Measurements from ENCODE around the gene PPP6R2.
"Not testable (repeated sequence)": the region's sequence is repeated elsewhere in the genome, so short reads cannot be mapped to it uniquely, and the experiment has no call there.

The PPP6R2 gene

DNA sequence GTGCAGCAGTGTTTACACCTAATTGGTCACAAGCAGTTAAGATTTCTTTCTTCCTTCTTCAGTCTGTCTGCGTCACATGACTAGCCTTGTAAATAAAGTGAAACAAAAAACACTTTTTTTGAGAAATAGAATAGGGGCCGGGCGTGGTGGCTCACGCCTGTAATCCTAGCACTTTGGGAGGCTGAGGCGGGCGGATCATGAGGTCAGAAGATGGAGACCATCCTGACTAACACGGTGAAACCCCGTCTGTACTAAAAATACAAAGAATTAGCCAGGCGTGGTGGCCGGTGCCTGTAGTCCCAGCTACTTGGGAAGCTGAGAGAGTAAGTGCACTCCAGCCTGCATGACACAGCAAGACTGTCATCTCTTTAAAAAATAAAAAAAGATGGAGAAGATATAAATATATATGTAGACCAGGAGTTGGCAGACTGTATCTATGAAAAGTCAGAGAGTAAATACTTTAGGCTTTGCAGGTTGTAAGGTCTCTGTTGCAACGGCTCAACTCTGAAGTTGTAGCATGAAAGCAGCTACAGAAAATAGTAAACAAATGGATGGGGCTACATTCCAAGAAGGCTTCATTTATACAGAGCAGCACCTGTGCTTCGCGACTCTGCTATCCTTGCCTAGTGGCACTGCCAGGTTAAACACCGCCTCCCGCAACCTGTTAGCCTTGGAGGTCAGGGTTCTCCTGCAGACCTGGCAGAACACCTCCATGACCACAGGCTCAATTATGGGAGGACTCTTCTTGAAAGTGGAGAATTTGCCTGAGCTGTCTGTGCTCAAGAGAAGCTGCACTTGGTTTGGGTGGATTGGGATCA, 55.9 kb downstream of the PPP6R2 start:
- DNase-seq (ENCODE audit: low spot score), result no peak

DNA sequence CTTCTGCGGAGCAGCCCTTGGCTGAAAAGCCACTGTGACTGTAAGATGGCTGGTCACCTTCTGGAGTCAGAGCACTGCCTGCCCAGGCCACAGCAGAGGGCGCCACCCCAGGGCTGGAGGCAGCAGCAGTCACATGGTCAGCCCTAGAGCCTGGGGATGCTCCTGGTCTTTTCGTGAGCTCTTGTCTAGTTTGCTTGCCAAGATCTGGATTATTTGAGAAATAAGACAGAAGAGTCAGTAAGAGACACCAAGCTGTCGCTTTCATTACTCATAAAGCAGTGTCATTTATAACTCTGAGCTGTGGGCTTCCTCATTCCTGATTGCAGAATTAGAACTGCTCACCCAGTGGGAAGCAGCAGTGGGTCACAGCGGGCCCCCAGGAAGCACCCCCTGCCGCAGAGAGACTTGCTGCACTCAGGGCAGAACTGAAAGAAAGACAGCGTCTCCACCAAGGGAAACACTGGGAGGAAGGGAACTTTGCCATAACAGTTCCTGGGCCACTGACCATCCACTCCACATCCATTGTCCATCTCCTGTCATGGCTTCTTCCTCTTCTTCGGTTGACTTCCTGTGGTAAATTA, 56.7 kb downstream of the PPP6R2 start:
- DNase-seq (ENCODE audit: low spot score), result peak; percentile 86

DNA sequence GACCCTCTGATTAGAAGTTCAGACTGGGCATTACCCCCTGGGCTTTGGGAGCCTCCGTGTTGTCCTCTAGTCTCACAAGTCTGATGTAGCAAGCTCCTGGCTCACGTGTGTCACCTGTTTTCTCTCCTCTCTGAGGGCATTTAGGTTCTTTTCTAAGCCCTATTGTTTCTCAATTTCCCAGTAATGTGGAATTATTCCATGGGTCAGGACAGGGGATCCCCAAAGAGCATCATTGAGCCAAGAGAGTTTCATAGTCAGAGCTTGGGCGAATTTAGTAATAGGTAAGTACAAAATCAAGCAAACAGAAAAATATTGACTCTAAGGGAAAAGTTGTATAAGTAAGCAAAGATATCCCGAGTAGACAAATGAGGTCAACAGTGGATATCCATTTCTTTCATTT, 57.3 kb downstream of the PPP6R2 start:
- DNase-seq (ENCODE audit: low spot score), result no peak

DNA sequence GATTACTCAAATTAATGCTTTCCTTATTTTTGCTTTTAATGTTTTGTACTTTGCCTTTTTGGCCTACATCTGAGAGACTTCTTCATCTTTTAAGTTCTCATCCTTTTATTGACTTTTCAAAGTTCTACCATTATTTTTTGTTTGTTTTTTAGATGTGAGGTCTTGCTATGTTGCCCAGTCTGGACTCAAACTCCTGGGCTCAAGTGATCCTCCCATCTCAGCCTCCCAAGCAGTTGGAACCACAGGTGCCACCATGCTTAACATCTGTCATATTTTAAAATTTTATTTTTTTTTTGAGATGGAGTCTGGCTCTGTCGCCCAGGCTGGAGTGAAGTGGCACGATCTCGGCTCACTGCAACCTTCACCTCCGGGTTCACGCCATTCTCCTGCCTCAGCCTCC, 57.8 kb downstream of the PPP6R2 start:
- no peak for DNase-seq (ENCODE audit: low spot score)

DNA sequence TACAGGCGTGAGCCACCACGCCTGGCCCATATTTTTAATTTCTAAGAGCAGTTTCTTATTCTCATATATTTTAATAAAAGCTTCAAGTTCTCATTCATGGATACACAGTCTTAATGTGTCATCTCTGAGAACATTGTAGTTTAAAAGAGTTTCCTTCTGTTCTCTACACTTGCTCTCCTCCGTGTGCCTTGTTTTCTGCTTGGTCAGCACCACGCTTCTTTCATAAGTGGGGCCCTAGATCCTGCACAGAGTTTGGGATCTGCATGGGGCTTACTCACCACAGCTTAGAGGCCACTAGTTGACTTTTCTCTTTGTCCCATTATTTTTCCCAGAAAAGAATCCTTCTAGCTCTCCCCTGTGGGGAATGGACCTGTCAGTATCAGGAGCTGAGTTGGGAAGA, 58.8 kb downstream of the PPP6R2 start:
- DNase-seq (ENCODE audit: low spot score), result no peak

DNA sequence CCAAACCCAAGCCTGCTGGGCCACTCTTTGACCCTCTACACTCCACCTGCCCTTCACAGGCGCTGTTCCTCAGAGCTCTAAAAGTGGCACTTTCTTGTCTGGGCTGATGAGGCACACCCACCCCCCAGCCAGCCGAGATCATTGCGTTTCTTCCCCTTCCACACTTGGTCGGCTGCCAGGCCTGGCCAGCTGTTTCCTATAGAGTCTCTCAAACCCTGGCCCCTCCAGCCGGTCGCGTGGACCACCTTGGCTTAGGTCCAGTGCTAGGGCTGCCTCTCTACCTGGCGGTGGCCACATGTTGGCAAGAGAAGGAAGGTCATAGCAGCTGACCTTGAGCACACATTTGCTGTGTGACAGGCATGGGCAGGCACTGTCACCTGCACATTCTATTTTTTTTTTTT, 60.6 kb downstream of the PPP6R2 start:
- DNase-seq (ENCODE audit: low spot score), result no peak

DNA sequence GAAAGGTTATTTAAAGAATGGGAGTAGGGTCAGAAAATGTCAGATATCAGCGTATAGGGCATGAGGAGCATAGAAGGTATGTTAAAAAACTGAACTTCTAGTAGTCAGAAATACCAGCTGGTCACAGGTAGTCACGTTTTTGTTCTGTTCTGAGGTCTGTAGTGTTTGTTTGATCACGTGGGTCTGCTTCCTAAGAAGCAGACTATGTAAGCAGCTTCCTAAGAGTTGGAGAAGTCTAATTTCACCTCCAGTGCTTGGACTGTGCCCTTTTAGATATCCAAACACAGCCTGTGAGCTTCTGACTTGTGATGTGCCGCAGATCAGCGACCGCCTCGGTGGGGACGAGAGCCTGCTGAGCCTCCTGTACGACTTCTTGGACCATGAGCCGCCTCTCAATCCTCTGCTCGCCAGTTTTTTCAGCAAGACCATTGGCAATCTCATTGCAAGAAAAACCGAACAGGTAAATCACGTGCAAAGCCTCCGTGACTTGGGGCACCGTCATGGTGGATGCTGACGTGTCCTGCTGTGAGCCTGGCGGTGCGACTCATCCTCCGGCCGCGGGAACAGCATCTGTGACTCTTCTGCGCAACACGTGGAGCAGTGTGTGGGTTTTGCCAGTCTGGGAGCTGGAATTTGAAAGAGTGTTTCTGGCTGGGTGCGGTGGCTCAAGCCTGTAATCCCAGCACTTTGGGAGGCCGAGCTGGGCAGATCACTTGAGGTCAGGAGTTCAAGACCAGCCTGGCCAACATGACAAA, 63.5 kb downstream of the PPP6R2 start:
- no peak for DNase-seq (ENCODE audit: low spot score)

DNA sequence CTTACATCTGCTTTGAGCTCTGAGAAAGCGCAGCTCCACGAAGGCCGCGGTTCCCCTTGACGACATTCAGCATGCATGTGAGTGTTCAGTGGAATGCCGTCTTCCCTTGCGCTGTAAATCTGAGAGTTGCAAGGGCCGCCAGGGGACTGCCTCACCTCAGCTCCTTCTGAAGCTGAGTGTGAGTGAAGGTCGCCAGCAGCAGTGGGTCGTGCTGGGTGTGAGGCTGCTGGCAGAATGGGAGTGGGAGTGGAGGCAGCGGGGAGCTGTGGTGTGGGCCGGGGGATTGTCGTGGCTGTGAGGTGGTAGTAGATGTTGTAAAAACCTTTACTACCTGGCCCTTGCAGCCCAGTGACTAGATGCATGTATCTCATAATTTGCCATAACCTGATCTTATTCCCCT, 65.2 kb downstream of the PPP6R2 start:
- DNase-seq (ENCODE audit: low spot score), result no peak

DNA sequence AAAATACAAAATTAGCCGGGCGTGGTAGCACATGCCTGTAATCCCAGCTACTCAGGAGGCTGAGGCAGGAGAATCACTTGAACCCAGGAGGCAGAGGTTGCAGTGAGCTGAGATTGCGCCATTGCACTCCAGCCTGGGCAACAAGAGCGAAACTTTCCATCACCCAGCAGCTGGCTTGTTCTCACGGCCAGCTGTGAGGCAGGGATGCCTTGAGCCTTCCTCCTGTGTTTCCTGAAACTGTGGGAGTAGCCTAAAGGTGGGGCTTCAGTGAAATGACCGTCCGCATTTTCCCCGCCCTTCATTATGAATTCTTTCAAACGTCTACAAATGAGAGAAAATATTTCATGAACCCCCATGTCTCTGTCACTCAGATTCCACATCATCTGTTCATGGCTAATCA, 65.8 kb downstream of the PPP6R2 start:
- not testable (repeated sequence) for DNase-seq (ENCODE audit: low spot score)

DNA sequence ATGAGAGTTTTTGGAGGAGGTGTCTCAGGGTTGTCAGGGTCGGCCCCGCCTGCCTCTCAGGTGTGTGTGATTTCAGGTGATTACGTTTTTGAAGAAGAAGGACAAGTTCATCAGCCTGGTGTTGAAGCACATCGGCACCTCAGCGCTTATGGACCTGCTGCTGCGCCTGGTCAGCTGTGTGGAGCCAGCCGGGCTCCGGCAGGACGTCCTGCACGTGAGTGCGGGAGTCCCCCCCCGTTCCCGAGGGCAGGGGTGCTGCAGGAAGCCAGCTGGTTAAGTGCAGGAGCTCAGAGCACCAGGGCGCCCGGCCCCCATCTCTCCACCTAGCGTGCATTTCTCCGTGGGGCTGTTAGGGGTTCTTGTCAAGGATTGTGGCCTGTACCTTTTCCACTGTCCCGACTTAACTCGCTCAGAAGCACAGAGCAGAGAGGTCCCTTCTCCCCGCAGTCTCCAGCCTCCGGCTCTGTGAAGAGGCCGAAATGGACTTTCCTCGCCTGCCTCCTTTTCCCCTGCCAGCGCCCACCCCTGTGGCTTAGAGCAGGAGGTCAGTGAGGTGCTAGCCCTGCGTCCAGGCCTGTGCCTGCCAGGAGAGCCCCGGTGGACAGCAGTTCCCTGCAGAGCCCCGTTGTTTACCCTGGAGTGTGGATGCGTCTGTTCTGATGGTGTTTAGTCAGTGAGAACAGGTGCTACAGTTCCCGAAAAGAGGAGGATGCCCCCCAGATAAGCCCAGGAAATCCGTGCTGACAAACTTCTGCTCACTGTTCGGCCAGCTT, 71.5 kb downstream of the PPP6R2 start:
- DNase-seq (ENCODE audit: low spot score), result no peak

DNA sequence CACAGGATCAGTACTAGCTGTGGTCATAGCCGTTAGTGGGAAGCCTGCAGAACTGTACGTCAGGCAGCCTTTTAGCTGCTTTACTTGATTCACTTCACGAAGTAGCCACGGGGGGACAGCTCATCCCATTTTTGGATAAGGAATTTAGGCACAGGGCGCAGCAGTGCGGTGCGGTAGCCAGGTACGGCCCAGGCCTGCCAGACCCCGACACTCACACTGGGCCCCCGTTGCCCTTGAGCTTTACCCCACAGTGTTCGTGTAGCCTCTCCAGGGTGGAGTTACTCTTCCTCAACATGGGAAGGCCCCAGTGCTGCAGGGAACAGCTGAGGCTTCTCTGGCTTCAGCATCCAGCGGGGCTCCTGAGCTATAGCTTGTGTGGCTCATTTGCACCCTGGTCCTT, 72.3 kb downstream of the PPP6R2 start:
- DNase-seq (ENCODE audit: low spot score), result no peak

DNA sequence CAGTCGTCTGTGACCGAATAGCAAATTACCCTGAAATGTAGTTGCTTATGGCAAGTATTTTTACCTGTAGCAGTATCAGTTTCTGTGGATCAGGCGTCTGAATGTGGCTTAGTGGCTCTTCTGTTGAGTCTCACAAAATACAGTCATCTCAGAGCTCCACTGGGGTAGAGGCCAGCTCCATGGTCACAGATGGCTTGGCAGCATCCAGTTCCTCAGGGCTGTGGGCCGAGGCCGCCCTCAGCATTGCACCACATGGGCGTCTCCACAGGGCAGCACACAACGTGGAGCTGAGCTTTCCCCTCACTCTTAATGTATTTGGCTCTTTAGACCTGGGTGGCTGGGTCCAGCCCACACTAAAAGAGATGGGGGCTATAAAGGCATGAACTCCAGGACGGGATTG, 73.9 kb downstream of the PPP6R2 start:
- DNase-seq (ENCODE audit: low spot score), result no peak

DNA sequence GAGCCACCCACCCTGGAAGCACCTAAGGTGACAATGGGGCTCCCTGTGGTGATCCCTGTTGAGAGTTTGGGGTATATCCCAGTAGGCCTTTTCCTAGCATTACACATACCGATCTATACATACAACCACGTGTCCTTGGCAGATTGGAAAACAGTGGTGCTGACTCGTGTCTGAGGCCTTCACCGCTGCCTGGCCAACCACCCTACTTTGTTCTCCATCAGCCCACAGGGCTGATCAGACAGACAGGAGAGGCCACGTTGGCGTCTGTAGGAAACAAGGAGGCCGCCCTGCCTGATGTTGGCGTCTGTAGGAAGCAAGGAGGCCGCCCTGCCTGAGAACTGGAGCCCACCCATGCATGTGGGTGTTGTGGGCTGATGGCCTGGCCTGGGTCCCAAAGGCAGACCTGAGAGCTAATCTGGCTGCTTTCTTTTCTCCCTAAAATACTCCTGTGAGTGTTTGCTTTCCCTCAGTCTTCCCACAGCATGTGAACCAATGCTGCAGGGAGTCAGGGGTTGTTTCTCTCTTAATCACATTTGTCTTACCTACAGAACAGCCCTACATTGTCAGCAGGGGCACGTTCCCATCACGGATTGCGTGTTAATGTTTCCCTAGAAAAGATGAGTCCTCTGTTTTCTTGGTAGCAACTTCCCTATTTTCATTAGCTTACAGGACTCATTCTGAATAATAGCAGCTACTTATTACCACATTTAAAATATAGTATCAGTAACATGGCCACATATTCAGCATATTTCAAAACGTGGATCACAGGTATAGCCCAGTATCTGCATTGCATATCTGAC, 74.5 kb downstream of the PPP6R2 start:
- DNase-seq (ENCODE audit: low spot score), result no peak

DNA sequence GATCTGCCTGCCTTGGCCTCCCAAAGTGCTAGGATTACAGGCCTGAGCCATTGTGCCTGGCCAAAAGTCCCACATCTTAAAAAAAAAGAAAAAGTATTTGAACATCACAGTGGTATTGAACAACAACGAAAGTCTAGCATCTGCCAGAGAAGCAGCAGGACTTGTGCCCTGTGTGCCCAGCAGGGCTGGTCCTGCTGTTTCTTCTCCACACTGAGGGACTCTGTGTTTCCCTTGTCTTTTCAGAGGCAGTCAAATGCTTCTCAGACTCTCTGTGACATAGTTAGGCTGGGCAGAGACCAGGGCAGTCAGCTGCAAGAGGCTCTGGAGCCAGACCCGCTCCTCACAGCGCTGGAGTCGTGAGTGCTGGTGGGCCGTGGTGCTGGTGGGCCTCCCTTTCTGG, 75.5 kb downstream of the PPP6R2 start:
- no peak for DNase-seq (ENCODE audit: low spot score)

DNA sequence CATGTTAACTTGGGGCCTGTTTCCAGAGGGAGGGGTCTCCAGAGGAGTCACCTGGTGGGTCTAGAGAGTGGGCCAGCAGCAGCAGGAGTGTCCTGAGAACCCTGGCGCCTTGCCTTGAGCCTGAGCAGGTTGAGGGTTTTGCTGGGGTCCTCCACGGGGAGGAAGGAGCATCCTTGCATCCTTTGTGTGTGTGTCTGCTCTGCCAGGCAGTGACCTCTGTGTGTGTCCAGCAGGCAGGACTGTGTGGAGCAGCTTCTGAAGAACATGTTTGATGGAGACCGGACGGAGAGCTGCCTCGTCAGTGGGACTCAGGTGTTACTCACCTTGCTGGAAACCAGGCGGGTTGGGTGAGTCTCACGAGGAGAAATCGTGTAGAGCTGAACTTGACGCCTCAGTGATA, 76.0 kb downstream of the PPP6R2 start:
- no peak for DNase-seq (ENCODE audit: low spot score)

DNA sequence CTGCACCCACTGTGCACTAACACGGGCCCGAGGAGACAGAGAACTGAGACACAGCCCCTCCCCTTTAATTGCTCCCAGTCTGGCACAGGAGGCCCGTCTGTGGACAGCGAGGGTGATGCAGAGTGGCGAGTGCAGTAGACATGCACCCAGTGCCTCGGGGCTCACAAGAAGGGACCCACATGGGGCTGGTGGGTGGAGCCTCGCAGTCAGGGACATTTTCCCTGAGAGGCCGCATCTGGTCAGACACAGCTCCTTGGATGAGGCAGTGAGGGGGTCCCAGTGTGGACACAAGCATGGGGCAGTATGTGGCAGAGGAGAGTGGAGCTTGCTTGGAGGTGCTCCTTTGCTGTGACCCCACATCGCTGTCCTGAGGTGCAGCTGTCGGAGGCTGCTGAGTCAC, 76.9 kb downstream of the PPP6R2 start:
- no peak for DNase-seq (ENCODE audit: low spot score)

DNA sequence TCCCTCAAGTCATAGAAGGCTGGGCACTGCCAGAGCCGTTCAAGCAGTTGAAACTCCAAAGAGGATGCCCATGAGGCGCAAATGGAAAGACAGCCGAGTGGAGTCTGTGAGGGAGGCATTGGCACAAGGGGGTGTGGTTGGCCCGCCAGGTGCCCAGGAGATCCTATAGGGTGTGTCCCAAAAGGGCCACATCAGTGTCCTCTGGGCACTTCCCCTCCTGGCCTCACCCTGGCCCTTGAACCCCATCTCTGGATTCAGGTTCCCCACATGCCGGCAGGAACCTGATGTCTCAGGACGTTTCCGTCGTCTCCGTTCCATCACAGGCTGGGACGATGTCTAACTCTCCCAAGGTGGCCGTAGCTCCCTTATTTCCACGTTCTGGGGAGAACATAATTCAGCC, 77.5 kb downstream of the PPP6R2 start:
- no peak for DNase-seq (ENCODE audit: low spot score)

DNA sequence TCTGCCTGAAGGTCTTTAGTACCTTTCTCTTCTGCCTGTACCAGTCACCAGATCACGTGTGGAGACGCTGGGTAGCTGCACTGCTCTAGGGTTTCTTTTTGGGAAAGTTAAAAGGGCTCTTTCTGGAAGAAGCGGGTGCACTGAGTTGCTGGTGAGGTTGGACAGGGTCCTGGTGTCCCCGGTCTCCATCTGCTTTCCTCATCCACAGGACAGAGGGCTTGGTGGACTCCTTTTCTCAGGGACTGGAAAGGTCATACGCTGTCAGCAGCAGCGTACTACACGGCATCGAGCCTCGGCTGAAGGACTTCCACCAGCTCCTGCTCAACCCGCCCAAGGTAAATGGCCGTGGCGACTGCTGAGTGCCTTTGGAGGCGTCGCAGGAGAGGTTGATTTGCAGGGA, 78.9 kb downstream of the PPP6R2 start:
- no peak for DNase-seq (ENCODE audit: low spot score)

DNA sequence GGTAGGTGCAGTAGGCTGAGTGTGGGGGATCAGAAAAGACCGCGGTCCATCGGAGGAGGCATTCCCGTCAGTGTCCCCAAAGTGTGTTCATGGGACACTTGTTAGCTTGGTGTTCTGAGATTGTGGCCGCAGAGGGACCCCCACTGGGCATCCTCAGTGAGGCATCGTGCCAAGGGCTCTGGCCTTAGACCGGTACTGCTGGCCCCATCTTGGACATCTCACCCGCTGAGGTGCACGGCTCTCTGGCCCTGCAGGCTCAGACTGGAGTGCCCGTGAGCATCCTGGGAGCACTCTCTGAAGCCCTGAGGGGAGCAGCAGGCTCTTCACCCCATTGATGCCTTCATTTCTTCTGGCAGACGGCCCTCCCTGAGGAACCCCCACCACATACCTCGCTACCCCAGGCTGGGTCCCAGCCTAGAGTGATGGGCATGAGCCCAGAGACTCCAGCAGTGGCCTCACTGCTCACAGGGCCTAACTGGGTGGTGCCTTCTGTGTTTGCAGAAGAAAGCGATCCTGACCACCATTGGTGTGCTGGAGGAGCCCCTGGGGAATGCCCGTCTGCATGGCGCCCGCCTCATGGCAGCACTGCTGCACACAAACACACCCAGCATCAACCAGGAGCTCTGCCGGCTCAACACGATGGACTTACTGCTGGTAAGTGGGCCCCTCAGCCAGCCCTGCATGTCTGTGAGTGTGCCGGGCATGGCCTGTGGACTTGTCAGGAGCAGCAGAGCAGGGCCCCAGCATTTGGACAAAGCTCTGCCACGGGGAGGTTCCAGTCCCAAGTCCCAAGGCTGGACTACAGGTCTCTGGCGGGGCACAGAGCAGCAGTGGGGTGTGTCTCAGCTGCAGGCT, 80.1 kb downstream of the PPP6R2 start:
- DNase-seq (ENCODE audit: low spot score), result no peak

DNA sequence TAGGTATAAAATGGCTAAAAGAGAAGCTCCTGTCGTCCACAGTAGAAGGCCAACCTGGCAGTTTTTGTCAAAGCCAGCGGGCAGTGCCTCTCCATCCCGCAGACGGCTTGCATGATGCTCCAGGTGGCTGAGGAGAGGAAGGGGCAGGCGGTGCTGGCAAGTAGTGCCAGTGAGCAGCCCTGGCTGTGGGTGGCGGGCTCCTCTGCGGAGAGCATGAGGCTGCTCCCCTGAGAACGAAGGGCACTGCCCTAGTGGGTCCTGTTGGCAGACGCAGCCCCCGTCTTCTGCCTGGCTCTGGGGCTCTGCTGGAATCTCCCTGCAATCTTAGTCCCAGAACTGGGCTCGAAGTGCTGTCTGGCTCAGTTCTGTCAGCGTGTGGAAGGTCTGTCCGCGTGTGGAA, 80.8 kb downstream of the PPP6R2 start:
- no peak for DNase-seq (ENCODE audit: low spot score)

Data from iPS-NIHi11 (cell line).